NT2/D1 (cell line): ENCODE measurements around the gene RIPOR2.

Source experiments
- DNase-seq: peaks from one replicate; pipeline ENCODE4 v3.0.0-alpha.2; 2011; ENCODE audit warnings: low read depth, low spot score
- H3K27me3 ChIP-seq: 2 replicates; pipeline ENCODE4 v1.6.0; 2011; ENCODE audit warnings: mild to moderate bottlenecking; ENCODE audit not compliant: insufficient read length, insufficient read depth
- H3K36me3 ChIP-seq: 2 replicates; pipeline ENCODE4 v1.6.1; 2011; ENCODE audit warnings: mild to moderate bottlenecking, low read length, mixed read lengths; ENCODE audit not compliant: insufficient read depth, insufficient read length
- H3K4me1 ChIP-seq: 2 replicates; pipeline ENCODE4 v1.5.1; 2011; ENCODE audit not compliant: insufficient read depth, insufficient read length
- H3K4me3 ChIP-seq: 2 replicates; pipeline ENCODE4 v1.5.1; 2011; ENCODE audit warnings: low read depth; ENCODE audit not compliant: insufficient read length
- H3K9ac ChIP-seq: 2 replicates; pipeline ENCODE4 v1.6.0; 2011; ENCODE audit warnings: low read depth; ENCODE audit not compliant: insufficient read length
- H3K9me3 ChIP-seq: 2 replicates; pipeline ENCODE4 v1.5.1; 2011; ENCODE audit warnings: mild to moderate bottlenecking, low read length; ENCODE audit not compliant: insufficient read depth
- SUZ12 ChIP-seq: IDR thresholded peaks from 2 replicates; pipeline ENCODE4 v1.6.1; 2011; ENCODE audit not compliant: insufficient read length, insufficient read depth; ENCODE audit errors: extremely low read depth
- YY1 ChIP-seq: IDR thresholded peaks from 2 replicates; pipeline ENCODE4 v1.6.1; 2011; ENCODE audit not compliant: insufficient read length, insufficient read depth
- ZNF274 ChIP-seq: IDR thresholded peaks from 2 replicates; pipeline ENCODE4 v1.6.1; 2011; ENCODE audit warnings: mild to moderate bottlenecking, low read depth, low read length

RIPOR2 gene

DNA sequence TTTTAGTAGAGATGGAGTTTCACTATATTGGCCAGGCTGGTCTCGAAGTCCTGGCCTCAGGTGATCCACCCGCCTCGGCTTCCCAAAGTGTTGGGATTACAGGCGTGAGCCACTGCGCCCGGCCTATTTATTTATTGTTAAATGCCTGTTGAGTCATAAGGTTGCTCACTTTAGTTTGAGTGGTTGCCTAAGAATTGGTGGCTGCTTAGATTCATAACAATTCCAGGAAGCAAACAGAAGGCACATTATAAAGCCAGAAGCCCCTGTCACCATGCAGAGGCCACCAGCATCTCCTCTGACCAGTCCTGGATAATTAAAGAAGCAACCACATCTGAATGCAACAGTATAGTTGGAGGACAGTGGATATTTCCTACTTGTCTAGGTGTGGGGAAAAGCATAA is 113.1 kb downstream of the RIPOR2 start:
- no peak overlapping the region for H3K9ac ChIP-seq
- H3K4me1 ChIP-seq, result no peaks in the 10 kb centered on the region
- DNase-seq, result no peak
- TF ChIP-seq YY1, result no peak
- TF ChIP-seq SUZ12, result no peak
- no peak for TF ChIP-seq ZNF274
- H3K36me3 ChIP-seq, result no peaks in the 10 kb centered on the region
- H3K4me3 ChIP-seq, result no peak overlapping the region
- no peaks in the 10 kb centered on the region for H3K27me3 ChIP-seq
- no peaks in the 10 kb centered on the region for H3K9me3 ChIP-seq

- DNase-seq, result no peak
- Histone ChIP-seq H3K36me3 (no peaks in the 10 kb centered on the region), H3K27me3 (no peaks in the 10 kb centered on the region), H3K9ac (no peak overlapping the region), H3K4me1 (no peaks in the 10 kb centered on the region), H3K4me3 (no peak overlapping the region), H3K9me3 (no peaks in the 10 kb centered on the region)
- TF ChIP-seq ZNF274, result no peak
- no peak for TF ChIP-seq SUZ12
- no peak for TF ChIP-seq YY1
These were observed 113.8 kb downstream of the RIPOR2 start for GRCh38 chr6:24821860-24822444.

- Histone ChIP-seq H3K4me3 (no peak overlapping the region), H3K9ac (no peak overlapping the region), H3K36me3 (no peaks in the 10 kb centered on the region), H3K27me3 (no peaks in the 10 kb centered on the region), H3K4me1 (no peaks in the 10 kb centered on the region), H3K9me3 (no peaks in the 10 kb centered on the region)
- TF ChIP-seq YY1, result no peak
- TF ChIP-seq ZNF274, result no peak
- no peak for TF ChIP-seq SUZ12
- DNase-seq, result no peak
These were observed 117.4 kb downstream of the RIPOR2 start for GRCh38 chr6:24818346-24818745.

- H3K36me3 ChIP-seq, result no peaks in the 10 kb centered on the region
- no peak overlapping the region for H3K4me3 ChIP-seq
- H3K9me3 ChIP-seq, result no peaks in the 10 kb centered on the region
- no peak overlapping the region for H3K9ac ChIP-seq
- H3K27me3 ChIP-seq, result no peaks in the 10 kb centered on the region
- no peak for TF ChIP-seq SUZ12
- no peak for TF ChIP-seq YY1
- no peak for TF ChIP-seq ZNF274
- H3K4me1 ChIP-seq, result no peaks in the 10 kb centered on the region
- DNase-seq, result no peak
These were observed 126.0 kb downstream of the RIPOR2 start for GRCh38 chr6:24809728-24810127.

- H3K36me3 ChIP-seq, result no peaks in the 10 kb centered on the region
- no peak overlapping the region for H3K9ac ChIP-seq
- H3K27me3 ChIP-seq, result no peaks in the 10 kb centered on the region
- H3K4me1 ChIP-seq, result no peaks in the 10 kb centered on the region
- TF ChIP-seq ZNF274 (no peak), SUZ12 (no peak), YY1 (no peak)
- H3K9me3 ChIP-seq, result no peaks in the 10 kb centered on the region
- H3K4me3 ChIP-seq, result no peak overlapping the region
- DNase-seq, result no peak
These were observed 128.2 kb downstream of the RIPOR2 start for GRCh38 chr6:24807584-24807983.

- TF ChIP-seq YY1 (no peak), SUZ12 (no peak), ZNF274 (no peak)
- no peak overlapping the region for H3K4me3 ChIP-seq
- no peaks in the 10 kb centered on the region for H3K27me3 ChIP-seq
- no peaks in the 10 kb centered on the region for H3K36me3 ChIP-seq
- no peak for DNase-seq
- no peaks in the 10 kb centered on the region for H3K9me3 ChIP-seq
- H3K4me1 ChIP-seq, result no peaks in the 10 kb centered on the region
- H3K9ac ChIP-seq, result no peak overlapping the region
These were observed 133.3 kb downstream of the RIPOR2 start for GRCh38 chr6:24802271-24803059.

GRCh38 chr6:24799541-24799915 is 136.2 kb downstream of the RIPOR2 start:
- no peaks in the 10 kb centered on the region; the same call in 1 of the 2 replicates for H3K9me3 ChIP-seq
- no peak overlapping the region for H3K9ac ChIP-seq
- H3K27me3 ChIP-seq, result no peaks in the 10 kb centered on the region
- no peak for DNase-seq
- no peaks in the 10 kb centered on the region for H3K4me1 ChIP-seq
- H3K36me3 ChIP-seq, result no peaks in the 10 kb centered on the region
- TF ChIP-seq SUZ12 (no peak), ZNF274 (no peak), YY1 (no peak)
- H3K4me3 ChIP-seq, result no peak overlapping the region
